HG03520 (cell line): ENCODE data around the gene NOTUM.

ENCODE experiments used
- ATAC-seq: cut with Tn5 transposase; IDR thresholded peaks from one replicate; pipeline ENCODE4 v1.9.1; 2021; ENCODE audit warnings: mild to moderate bottlenecking, moderate library complexity; ENCODE audit not compliant: unreplicated experiment

The NOTUM gene

DNA sequence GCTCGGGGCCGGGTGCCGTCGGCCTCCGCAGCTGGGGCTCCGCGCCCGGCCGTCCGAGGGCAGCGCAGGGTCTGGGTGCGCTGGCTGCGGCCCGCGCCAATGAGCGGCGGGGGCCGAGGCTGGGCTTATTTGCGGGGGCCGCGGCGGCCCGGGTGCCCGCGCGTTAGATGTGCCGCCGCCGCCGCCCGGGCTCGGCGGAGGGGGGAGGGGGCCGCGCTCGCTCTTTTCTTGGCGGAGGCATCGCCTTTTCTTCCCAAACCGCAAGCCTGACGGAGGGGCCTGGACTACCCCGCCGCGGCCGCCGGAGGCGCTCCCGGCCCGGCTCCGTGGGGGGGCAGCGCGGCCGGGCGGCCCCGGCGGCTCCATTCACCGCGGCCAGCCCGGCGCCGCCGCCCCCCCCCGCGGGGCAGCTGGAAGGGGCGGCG, at the start of gene NOTUM:
TSS of gene NOTUM (minus strand) at position 101 of the 425 bp plus-strand sequence. CDS start 278 bp downstream, outside the sequence.
- ATAC-seq, result no peak

DNA sequence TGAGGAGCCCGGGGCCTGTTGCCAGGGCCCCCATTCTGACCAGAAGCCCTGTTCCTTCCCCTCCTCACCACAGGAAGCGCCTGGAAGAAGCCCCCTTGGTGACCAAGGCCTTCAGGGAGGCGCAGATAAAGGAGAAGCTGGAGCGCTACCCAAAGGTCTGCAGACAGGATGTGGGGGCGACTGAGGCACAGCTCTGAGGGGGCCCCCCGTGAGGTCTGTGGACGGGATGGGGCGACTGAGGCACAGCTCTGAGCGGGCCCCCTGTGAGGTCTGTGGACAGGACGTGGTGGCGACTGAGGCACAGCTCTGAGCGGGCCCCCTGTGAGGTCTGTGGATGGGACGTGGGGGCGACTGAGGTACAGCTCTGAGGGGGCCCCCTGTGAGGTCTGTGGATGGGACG, 48.4 kb upstream of the NOTUM start:
- ATAC-seq, result no peak

DNA sequence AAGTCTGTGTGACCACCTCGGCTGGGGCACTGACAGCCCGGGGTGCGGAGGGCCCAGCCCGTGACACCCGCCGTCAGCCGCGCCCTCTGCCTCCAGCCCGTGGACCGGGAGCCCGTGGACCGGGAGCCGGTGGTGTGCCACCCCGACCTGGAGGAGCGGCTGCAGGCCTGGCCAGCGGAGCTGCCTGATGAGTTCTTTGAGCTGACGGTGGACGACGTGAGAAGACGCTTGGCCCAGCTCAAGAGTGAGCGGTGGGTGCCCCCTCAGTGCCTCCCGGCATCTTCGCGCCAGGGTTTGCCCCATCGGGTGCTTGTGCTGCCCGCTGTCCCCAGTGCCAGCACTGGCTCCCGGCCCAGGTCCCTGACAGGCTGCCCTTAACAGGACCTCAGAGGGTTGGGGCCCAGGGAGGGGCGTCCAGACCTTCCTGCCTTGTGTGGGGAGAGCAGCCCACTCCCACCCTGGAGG, 48.0 kb upstream of the NOTUM start:
- ATAC-seq, result no peak

DNA sequence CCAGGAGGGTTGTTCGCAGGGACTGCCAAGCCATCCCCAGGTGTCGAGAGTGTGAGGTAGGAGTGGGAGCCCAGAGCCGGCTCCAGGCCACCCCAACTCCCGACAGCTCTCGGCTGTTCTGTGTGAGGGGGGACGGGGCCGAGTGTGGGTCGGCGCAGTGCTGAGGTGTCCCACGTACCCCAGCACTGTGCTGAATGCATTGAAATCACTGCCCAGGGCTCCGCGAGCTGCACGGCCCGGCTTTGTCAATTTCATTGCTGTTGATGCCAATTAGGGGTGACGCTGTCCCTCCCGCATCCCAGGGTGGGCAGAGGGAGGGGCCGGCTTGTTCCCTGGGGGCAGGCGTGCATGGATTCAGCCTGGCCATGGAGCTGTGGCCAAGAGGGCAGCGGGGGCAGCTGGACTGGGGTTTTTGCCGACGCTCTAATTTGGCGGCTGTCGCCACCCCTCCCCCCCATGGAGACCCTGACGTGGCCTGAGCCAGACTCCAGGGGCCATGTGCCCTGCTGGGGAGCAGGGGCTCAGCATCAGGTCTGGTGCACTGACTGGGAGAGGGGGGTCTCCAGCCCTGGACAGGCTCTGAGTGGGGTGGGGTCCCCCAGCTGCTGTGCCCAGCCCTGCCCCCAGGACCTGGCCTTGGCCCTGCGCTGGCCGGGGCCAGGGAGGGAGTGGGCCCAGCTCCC, 47.4 kb upstream of the NOTUM start:
- ATAC-seq, result no peak

DNA sequence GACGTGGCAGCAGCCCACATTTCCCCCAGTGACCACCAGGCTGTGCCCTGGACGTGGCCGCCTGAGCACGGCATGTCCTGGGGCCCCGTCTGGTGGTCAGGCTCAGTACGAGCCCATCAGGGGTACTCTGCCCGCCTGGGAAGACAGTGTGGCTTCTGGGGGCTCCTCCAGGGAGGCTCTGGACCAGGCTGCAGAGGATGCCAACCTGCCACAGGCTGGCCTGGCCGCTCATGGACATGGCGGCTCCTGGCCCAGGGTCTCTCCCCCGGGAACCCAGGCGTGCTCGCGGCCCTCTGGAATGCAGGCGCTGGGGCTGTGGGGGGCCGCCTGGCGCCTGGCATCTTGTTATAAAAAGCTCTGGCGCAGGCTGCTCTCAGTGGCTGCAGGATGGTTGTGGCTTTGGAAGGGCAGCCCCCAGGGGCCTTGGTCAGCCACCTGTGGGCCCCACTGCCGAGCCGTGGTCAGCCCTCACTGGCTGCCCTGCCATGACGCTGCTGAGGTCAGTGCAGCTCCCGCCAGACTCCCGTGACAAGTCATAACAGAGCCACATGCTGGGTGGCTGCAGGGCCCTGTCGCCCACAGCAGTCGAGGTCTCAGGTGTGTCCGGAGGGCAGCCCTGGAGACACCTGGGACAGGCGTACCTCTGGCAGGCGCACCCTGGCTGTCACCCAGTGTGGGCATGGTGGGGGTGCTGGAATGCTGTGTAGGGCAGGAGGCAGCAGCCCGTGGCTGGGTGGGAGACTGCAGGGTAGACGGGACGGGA, 46.7 kb upstream of the NOTUM start:
- ATAC-seq, result no peak

DNA sequence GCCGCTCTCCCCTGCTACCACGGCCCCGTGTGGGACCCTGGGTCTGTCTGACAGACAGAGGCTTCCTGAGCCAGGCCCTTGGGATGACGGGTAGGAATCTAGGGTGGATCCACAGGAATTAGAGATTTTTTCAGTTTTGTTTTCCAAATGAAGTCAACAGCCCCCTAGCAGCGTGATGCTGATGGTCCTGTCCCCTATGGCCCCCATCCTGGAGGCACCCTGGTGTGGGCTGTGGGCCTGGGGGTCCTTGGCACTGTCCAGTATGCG, 46.2 kb upstream of the NOTUM start:
- ATAC-seq, result no peak

DNA sequence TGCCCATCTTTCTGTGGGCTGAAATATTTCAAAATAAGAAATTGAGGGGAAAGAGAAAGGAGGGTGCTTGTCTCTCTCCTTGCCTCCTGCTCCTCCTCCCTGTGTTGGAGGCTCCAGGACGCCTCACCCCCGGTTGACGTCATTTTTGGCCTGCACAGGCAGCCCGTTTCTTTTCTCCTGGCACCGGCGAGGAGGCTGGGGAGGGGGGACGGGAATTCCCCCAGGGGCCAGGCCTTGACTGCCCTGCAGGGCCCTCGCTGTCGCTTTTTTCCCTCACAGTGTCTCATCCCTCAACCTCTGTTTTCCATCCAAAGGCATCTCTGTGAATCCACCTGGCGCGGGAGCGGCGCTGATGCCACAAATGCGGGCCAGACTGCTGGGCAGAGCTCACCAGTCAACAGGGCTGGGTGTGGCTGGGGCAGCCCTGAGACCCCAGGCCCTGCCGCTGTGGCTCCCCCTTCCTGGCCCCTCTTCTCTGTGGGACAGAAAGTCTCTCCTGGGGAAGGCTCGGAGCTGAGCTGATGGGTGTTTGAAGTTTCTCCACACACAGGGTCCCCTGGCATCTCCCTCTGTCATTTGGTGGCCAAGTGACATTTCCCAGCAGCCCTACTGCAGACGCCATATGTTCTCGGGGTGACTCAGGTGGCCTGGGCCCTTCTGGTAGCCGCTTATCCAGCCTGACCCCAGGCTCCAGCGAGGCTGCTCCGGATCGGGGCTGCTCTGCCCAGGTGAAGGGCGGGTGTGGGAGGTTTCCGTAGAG, 45.7 kb upstream of the NOTUM start:
- no peak for ATAC-seq

DNA sequence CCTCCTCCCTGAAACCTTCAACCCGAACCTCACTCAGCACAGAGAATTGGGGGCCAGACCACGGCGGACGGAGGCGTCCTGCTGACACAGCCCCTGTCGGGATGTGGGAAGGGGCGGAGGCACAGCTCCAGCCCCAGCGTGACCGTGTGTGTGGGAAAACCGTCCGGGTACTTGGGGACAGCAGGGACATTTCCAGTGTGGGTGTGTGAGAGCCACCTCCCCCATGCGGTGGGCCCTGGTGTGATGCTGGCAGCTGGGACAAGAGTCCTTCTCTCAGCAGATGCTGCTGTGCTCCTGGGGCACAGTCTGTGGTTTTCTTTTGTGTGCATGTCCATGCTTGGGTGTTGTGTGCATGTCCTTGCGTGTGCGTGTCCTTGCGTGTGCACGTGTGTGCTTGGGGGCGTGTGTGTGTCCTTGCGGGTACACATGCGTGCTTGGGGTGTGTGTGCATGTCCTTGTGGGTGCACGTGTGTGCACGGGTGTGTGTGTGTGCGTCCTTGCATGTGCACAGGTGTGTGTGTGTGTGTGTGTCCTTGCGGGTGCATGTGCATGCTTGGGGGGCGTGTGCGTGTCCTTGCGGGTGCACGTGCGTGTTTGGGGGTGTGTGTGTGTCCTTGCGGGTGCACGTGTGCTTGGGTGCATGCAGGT, 44.8 kb upstream of the NOTUM start:
- ATAC-seq, result no peak

DNA sequence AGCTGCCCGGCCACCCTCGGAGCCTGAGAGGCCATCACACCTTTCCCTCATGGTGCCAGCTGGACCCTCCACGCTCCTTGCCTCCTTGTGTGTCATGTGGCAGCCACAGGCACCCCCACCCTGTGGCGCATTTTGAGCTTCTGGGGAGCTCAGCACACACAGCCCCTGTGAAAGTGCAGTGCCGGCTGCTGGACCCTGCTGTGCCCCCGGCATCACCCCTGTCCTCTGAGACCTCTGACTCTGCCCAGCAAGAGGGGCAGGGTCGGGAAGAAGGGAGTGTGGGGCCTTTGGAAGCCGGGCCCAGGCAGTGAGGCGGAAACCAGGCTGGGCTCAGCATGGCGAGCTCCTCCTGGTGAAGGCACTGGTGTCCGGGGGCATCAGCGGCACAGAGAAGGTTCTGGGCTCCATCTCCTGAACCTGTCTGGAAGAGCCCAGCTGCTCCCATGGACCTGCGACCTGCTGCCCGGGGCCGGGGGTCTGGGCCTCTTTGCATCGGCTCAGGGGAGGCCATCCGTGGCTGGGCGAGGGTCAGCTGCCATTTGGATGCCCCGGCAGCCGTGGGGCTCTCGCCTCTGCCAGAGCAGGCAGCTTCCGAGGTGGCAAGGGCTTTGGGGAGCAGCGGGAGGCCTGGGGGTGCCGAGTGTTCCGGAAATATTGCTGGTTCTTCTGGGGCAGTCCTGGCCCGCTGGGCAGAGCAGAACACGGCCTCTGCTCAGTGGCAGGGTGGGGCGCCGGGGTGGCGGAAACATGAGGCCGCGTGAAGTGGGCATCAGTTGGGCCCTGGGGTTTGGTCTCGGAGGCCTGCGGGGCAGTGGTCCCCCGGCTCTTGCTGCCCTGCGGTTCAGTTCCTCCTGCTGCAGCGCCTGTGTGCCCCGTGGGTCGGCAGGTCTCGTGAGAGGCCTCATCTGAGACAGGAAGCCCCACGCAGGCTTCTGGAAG, 43.8 kb upstream of the NOTUM start:
- ATAC-seq, result no peak

DNA sequence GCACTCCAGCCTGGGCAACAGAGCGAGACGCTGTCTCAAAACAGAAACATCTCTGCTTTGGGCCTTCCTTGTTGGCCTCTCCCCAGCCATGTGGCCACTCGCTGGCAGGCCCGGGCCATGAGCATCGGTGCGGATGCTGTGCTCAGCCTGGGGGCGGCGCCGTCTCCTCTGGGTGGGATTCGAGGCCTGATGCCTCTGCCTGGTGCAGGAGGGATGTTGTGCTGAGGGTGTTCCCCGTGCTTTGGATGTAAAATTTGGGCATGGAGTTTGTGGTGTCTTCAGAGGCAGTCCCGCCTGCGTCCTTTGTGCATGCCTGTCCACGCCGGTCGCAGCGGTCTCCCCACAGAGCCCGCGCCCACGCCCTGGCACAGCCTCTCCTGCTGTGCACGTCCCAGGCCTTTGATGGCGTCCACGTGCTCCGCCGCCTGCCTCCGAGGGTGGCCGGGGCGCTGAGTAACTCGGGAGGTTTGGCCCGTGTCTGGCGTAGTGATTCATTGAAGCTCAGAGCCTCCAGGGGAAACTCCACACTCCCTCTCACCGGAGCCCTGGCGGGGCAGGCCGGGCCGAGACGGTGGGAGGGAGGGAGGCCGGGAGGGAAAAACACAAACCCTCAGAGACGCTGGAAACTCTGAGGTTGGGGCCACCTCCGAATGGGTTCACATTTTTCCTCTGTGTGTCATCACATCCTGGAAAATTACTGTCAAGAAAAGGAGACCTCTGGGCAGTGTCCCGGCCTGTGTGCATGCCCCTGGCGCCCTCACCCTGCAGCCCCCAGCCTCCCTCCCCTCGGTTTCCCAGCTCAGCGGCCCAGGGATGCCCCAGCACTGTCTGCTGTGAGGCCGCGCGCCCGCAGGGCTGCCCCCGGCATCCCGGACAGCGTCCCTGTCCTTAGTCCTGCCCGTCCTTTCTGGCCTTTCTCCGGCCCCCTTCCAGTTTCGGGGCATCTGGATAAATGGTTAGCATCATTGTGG, 42.7 kb upstream of the NOTUM start:
- ATAC-seq, result no peak

DNA sequence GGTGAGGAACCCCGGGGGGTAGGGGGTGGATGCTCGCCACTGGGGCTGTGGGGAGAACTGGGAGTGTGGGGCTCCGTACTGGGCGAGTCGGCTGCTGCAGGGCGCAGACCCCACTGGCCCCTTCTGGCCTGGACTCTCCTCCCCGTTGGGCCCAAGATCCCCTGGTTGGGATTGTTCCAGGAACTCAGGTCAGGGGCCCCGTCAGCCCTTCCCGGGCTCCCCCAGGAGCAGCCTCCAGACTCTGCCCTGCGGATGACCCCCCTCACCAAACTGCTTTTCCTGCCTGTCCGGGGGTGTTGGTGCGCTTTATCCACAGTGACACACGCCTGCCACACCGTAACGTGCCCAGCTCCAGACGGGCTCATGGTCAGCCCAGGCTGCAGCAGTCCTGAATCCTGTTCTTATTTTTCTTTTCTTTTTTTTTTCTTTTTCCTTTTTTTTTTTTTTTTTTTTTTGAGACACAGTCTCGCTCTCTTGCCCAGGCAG, 40.6 kb upstream of the NOTUM start:
- no peak for ATAC-seq

DNA sequence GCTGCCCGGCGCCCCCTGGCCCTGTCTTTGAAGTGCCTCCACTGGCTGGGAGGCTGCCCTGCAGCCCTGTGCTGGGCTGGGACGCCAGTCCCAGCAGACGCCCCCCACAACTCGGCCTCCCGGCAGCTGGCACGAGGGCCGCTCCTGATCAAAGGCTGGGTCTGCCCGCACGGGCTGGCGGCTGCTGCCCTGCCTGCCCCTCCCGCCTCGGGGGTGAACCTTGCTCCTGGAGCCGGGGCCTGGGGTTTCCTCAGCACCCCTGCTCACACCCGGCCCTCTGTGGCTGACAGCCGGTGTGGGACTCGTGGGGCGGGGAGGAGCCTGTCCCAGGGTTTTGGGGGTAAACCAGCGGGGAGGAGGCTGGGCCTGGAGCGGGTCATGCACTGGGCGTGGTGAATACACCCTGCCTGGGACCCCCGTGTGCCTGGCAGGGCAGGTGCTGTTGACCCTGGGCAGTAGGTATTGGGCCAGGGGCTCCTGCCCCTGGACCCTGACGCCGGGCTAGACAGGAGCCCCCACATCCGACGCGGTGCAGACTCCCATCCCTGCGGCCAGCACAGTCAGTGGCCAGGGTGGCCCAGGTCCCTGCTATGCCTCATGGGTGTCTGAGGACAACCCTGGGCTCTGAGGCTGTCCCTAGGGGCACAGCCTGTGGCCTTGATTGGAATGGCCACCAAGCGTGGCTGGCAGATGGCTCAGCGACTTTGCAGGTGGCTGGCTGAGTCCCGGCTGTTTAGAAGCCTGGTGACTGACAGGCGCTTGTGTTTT, 40.0 kb upstream of the NOTUM start:
- no peak for ATAC-seq

DNA sequence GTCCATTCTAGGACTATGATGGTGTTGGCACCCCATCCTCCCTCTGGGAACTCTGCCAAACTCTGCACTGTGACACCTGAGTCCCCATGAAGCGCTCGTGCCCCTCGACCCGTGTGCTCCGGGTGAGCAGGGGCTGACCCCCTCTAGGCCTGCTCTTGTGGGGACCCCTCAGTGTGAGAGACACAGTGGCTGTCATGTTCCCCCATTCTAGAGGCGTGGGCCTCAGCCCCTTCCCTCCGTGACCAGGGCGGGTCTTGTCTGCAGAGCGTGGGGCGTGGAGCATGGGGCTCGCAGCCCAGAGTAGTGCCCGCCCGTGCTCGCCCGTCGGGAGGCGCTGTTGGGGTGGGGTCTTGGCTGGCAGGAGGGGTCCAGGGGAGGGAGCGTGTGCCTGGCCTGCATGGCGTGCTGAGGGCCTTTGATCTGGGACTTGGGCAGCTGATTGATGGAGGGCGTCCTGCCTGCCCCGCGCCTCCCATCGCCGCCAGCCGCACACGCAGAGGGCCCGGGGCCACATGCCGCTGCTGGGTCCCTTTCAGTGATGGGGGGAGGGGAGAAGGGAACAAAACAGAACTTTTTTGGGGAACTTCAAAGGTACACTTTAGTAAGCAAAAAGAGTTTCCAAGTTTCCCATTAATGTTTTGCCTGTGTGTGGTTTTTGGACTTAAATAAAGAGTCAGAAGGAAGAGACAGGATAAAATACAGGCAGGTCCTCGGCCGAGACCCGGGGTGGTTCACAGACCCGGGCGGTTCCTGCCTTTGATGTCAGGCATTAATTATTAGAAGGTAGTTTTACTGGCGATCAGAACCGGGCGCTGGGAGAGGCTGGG, 39.2 kb upstream of the NOTUM start:
- ATAC-seq, result no peak

DNA sequence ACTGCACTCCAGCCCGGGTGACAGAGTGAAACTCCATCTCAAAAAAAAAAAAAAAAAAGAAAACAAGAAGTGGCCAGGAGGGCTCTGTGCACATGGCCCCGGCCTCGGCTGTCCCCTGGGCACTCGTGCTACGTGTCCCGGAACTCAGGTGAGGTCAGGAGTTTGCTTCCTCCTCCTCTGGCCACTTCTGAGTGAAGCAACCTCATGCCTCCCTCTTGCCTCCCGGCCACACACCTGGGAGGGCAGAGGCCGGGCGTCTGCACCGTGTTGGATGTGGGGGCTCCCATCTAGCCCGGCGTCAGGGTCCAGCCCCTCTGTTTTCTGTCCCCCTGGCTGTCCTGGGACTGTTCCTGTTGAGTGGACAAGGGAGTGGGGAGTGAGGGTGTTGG, 38.6 kb upstream of the NOTUM start:
- no peak for ATAC-seq

DNA sequence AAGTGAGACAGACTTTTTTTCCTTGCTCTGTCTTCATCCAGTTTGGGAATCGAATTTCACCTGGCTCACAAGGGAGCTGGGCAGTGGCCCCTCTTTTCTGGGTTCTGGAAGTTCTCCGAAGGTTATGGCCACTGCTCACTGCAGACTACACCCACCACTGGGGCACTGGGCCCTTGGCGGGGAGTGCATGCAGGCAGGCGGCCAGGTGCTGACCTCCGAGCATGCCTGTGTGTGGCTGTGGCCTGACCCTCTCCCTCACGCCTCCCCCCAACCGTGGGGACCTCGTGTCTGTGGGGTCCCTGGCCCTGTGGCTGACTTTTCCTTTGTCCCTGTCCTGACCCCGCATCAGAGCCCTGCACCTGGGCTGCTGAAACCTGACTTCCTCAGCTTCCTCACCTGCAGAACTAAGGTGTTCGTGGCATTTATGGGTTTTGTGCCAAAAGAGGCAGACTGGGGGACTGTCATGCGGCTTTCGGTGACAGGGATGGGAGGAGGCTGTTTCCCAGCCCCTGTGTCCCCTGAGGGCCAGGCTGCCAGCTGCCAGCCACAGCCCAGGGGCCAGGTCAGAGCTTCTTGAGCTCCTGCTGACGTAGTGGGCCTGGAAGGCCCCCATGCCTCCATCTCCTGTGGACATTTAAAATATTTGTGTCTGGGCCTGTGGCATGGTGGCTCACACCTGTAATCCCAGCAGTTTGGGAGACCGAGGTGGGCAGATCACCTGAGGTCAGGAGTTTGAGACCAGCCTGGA, 37.9 kb upstream of the NOTUM start:
- no peak for ATAC-seq

DNA sequence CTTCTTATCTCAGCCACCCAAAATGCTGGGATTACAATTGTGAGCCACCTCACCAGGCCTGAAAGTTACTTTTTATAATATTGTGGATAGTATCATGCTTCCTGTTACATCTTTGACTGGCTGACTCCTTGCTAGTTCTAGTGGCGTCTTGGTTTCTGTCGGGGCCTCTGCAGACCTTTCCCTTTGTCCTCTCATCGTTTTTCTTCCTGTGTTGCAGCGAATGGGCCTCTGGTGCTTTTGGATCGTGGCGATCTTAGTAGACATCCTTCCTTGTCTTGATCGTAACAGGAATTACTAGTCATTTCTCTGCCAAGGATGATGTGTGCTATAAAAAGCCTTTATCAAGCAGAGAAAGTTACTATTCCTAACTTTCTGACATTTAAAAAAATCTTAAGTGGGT, 37.2 kb upstream of the NOTUM start:
- no peak for ATAC-seq
